GM18520 (cell line): Measurements from ENCODE around the gene CDC23.
"Not testable (repeated sequence)": the region's sequence is repeated elsewhere in the genome, so short reads cannot be mapped to it uniquely, and the experiment has no call there.

Experiments
- ATAC-seq: cut with Tn5 transposase; IDR thresholded peaks from one replicate; pipeline ENCODE4 v1.9.1; 2021; ENCODE audit not compliant: unreplicated experiment

Gene CDC23

GRCh38 chr5:138213161-138214029 is at the start of gene CDC23:
Gene CDC23 (minus strand): TSS chr5:138213323. CDS start chr5:138213312, 11 bp downstream.
- ATAC-seq = peak; percentile 94

- ATAC-seq = no peak
Observed at GRCh38 chr5:138258704-138259292, 45.7 kb upstream of the CDC23 start.

- ATAC-seq = no peak
Observed at GRCh38 chr5:138257583-138257982, 44.5 kb upstream of the CDC23 start.

GRCh38 chr5:138252944-138253343 is 39.8 kb upstream of the CDC23 start:
- no peak for ATAC-seq

- not testable (repeated sequence) for ATAC-seq
Observed at GRCh38 chr5:138247800-138248199, 34.7 kb upstream of the CDC23 start.

GRCh38 chr5:138246822-138247221 is 33.7 kb upstream of the CDC23 start:
- no peak for ATAC-seq

GRCh38 chr5:138246334-138246733 is 33.2 kb upstream of the CDC23 start:
- ATAC-seq = no peak

- ATAC-seq = no peak
Observed at GRCh38 chr5:138245717-138246116, 32.6 kb upstream of the CDC23 start.

- no peak for ATAC-seq
Observed at GRCh38 chr5:138243794-138244193, 30.7 kb upstream of the CDC23 start.

GRCh38 chr5:138241688-138242571 is 28.8 kb upstream of the CDC23 start:
- ATAC-seq = no peak

- ATAC-seq = no peak
Observed at GRCh38 chr5:138240650-138241385, 27.7 kb upstream of the CDC23 start.

GRCh38 chr5:138238034-138238433 is 24.9 kb upstream of the CDC23 start:
- no peak for ATAC-seq

GRCh38 chr5:138234651-138235050 is 21.5 kb upstream of the CDC23 start:
- ATAC-seq = no peak

GRCh38 chr5:138233280-138233679 is 20.2 kb upstream of the CDC23 start:
- ATAC-seq = no peak

- no peak for ATAC-seq
Observed at GRCh38 chr5:138230981-138231589, 18.0 kb upstream of the CDC23 start.

- no peak for ATAC-seq
Observed at GRCh38 chr5:138230261-138230660, 17.1 kb upstream of the CDC23 start.

- no peak for ATAC-seq
Observed at GRCh38 chr5:138229387-138229786, 16.3 kb upstream of the CDC23 start.

GRCh38 chr5:138226910-138227309 is 13.8 kb upstream of the CDC23 start:
- ATAC-seq = no peak

- ATAC-seq = no peak
Observed at GRCh38 chr5:138224712-138225111, 11.6 kb upstream of the CDC23 start.

- ATAC-seq = no peak
Observed at GRCh38 chr5:138223532-138223931, 10.4 kb upstream of the CDC23 start.
